CD4-positive, alpha-beta T cell (primary cell): Measurements from ENCODE around the gene VTI1A. TPM values are rescaled to one million over a fixed set of nuclear protein-coding genes. Genes with fewer than 3 reads are reported as not detected.

Source experiments
- ATAC-seq: fragments of 200-7000 bp; cut with Tn5 transposase; one replicate; pipeline ENCODE4 v1.10.0; 2022; ENCODE audit warnings: mild to moderate bottlenecking; ENCODE audit not compliant: poor library complexity
- CTCF ChIA-PET: fragments of 350-600 bp; sonication (Branson Sonifier 250); formaldehyde crosslinking; loops from one replicate; lab custom pipeline; 2021; ENCODE audit warnings: antibody characterized with exemption, inconsistent platforms; lab: Charles Lee
- POLR2A ChIA-PET: fragments of 350-600 bp; sonication (Branson Sonifier 250); formaldehyde crosslinking; loops from one replicate; lab custom pipeline; 2021; ENCODE audit warnings: antibody characterized with exemption, inconsistent platforms; lab: Charles Lee
- DNase-seq, 14 experiments: peaks; one replicate each; pipeline ENCODE4 v3.0.0-alpha.2; 2013 to 2020; ENCODE audit warnings: mixed read lengths in 2 of 14
- H3K27ac ChIP-seq, 2 donors: one replicate each; pipeline versions ENCODE4 v1.5.1 to v1.7.0; 2013; ENCODE audit warnings: low read length in 2 of 2, low read depth in 1 of 2, mild to moderate bottlenecking in 1 of 2
- H3K27me3 ChIP-seq, 2 experiments: 1 replicate in 1 of 2; 2 replicates in 1 of 2; pipeline versions ENCODE4 v1.6.1 to v1.7.0; 2013; ENCODE audit warnings: low read length in 2 of 2, control low read depth in 1 of 2, mild to moderate bottlenecking in 1 of 2, moderate library complexity in 1 of 2; ENCODE audit not compliant: insufficient read depth in 2 of 2, control insufficient read depth in 1 of 2
- H3K36me3 ChIP-seq: one replicate; pipeline ENCODE4 v1.6.1; 2013; ENCODE audit warnings: low read length, control low read depth; ENCODE audit not compliant: insufficient read depth
- H3K4me1 ChIP-seq: one replicate; pipeline ENCODE4 v1.6.1; 2013; ENCODE audit warnings: low read length, control low read depth; ENCODE audit not compliant: insufficient read depth
- H3K4me3 ChIP-seq: one replicate; pipeline ENCODE4 v1.5.1; 2013; ENCODE audit warnings: mild to moderate bottlenecking, low read length, moderate library complexity
- H3K9me3 ChIP-seq, 2 experiments: 1 replicate in 1 of 2; 2 replicates in 1 of 2; pipeline versions ENCODE4 v1.6.1 to v1.7.0; 2013; ENCODE audit warnings: low read length in 2 of 2, mild to moderate bottlenecking in 2 of 2, control low read depth in 1 of 2, moderate library complexity in 1 of 2; ENCODE audit not compliant: control insufficient read depth in 1 of 2, insufficient read depth in 1 of 2
- H3K27ac Mint-ChIP-seq: one replicate; pipeline ENCODE4 v1.8.0; 2020; ENCODE audit warnings: mixed read lengths
- H3K27me3 Mint-ChIP-seq: one replicate; pipeline ENCODE4 v1.8.0; 2021; ENCODE audit warnings: mixed read lengths
- H3K36me3 Mint-ChIP-seq: one replicate; pipeline ENCODE4 v1.8.0; 2021; ENCODE audit warnings: low read depth, mixed read lengths
- H3K4me1 Mint-ChIP-seq: one replicate; pipeline ENCODE4 v1.8.0; 2021; ENCODE audit warnings: low read depth, mixed read lengths
- H3K4me3 Mint-ChIP-seq: one replicate; pipeline ENCODE4 v1.8.0; 2020; ENCODE audit warnings: mild to moderate bottlenecking, mixed read lengths
- H3K9me3 Mint-ChIP-seq: one replicate; pipeline ENCODE4 v1.8.0; 2020; ENCODE audit warnings: mixed read lengths
- intact Hi-C, 2 experiments: fragments of 100-400 bp; cut with DNase I in 1 of 2; cut with micrococcal nuclease in 1 of 2; formaldehyde crosslinking; loops; one replicate each; pipeline versions ENCODE4 v1.15.1 to v1.9.0; 2023 to 2025; cut with DNase I, micrococcal nuclease
- total RNA-seq, 174 experiments: library from RNA in 2 of 174; stranded (reverse) in 2 of 174; gene quantifications; one replicate each; pipeline ENCODE4 v1.2.3 and lab custom pipeline; 2021 to 2026
- TF ChIP-seq, protein P1 (sequence below): fragments of 200-600 bp; IDR thresholded peaks from one replicate; pipeline ENCODE4 v1.8.0; 2022; ENCODE audit warnings: antibody characterized with exemption, mild to moderate bottlenecking

The VTI1A gene
- total RNA-seq, 2 experiments from 2014 or later, result 54.5 to 56.5 TPM

DNA sequence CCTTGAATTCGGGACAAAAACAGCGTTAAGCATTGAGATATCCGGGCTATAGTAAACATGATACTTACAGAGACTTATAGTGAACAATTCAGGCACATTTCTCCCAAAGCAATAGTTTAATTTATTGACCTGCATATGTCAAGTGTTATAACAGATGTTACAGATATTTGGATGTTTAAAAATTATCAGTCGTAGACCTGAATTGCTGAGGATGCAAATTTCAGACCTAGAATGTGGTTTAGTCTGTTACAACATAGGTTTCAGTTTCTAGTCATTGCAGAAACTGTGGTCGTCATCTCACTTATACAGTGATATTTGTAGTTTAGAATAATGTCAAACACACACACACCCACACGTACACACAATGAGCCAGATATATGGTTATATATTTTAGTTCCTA is 85.2 kb downstream of the VTI1A start:
- ATAC-seq, result no peak
- Histone ChIP-seq H3K4me3 (peak overlapping the region; percentile 10), H3K27ac (no peak overlapping the region), H3K9me3 (no peaks in the 10 kb centered on the region), H3K36me3 (peaks cover 2% of the 10 kb centered on the region), H3K4me1 (no peaks in the 10 kb centered on the region), H3K27me3 (no peaks in the 10 kb centered on the region)
- ChIA-PET POLR2A (no interaction called here), CTCF (no interaction called here)
- TF ChIP-seq, protein P1, sequence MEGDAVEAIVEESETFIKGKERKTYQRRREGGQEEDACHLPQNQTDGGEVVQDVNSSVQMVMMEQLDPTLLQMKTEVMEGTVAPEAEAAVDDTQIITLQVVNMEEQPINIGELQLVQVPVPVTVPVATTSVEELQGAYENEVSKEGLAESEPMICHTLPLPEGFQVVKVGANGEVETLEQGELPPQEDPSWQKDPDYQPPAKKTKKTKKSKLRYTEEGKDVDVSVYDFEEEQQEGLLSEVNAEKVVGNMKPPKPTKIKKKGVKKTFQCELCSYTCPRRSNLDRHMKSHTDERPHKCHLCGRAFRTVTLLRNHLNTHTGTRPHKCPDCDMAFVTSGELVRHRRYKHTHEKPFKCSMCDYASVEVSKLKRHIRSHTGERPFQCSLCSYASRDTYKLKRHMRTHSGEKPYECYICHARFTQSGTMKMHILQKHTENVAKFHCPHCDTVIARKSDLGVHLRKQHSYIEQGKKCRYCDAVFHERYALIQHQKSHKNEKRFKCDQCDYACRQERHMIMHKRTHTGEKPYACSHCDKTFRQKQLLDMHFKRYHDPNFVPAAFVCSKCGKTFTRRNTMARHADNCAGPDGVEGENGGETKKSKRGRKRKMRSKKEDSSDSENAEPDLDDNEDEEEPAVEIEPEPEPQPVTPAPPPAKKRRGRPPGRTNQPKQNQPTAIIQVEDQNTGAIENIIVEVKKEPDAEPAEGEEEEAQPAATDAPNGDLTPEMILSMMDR, result no peak
- Mint-ChIP-seq H3K36me3 (peaks cover 36% of the 10 kb centered on the region), H3K4me3 (peak overlapping the region; percentile 67), H3K4me1 (peaks cover 12% of the 10 kb centered on the region), H3K27ac (peak overlapping the region; percentile 71), H3K27me3 (no peaks in the 10 kb centered on the region), H3K9me3 (no peaks in the 10 kb centered on the region)
- intact Hi-C loops, result no loop called here
- DNase-seq, result peak in 3 of 14 experiments; percentile 16 to 54 (median 33)

DNA sequence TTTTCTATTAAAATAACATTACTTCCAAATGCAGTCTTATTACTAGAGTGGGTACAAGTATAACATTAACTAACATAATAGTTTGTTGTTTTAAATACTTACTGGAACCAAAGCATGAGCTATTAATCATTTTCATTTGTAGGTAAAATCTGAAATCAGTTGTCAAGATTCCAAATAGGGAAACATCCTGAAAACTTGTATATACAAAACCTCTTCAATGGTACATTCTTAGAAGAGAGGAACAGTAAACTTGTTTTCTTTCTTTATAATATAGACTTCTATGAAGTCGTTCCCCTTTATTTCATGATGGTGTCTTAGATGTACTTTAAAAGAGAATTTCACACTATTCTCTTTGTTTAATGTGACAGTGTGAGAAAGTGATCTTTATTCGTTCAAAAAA is 85.9 kb downstream of the VTI1A start:
- Mint-ChIP-seq H3K27ac (peak overlapping the region; percentile 11), H3K4me3 (no peak overlapping the region), H3K27me3 (no peaks in the 10 kb centered on the region), H3K36me3 (peaks cover 41% of the 10 kb centered on the region), H3K4me1 (peaks cover 12% of the 10 kb centered on the region), H3K9me3 (no peaks in the 10 kb centered on the region)
- no peak overlapping the region for H3K27ac ChIP-seq
- POLR2A ChIA-PET, result no interaction called here
- no peaks in the 10 kb centered on the region for H3K9me3 ChIP-seq
- CTCF ChIA-PET, result interaction anchor here (0.6 kb wide), 1 partner anchor 15 kb away, joined by 3 read pairs; no protein-coding TSS in a partner anchor
- ATAC-seq, result no peak
- intact Hi-C loops, result no loop called here
- no peaks in the 10 kb centered on the region for H3K27me3 ChIP-seq
- TF ChIP-seq, protein P1, result no peak
- no peaks in the 10 kb centered on the region for H3K36me3 ChIP-seq
- H3K4me1 ChIP-seq, result no peaks in the 10 kb centered on the region
- DNase-seq, result no peak
- H3K4me3 ChIP-seq, result no peak overlapping the region

DNA sequence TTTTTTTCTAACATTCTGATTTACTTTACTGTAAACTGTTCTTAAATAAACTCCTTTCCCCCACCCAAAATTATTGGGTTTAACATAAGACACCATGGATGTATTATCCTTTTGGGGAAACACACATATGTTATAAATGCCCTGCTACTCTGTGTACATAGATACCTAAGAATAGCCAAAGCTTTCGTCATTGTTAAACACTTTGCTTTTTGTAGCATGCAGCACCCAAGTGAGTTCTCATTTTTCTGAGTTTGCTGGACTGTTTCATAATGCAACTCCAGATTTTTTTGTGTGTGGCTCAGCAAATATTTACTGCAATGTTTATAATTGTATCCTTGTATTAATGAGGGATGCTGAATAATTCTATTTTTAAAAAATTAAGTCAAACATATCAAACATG is 86.9 kb downstream of the VTI1A start:
- DNase-seq (no peak), ATAC-seq (no peak)
- Histone ChIP-seq H3K27ac (no peak overlapping the region), H3K4me3 (no peak overlapping the region), H3K9me3 (no peaks in the 10 kb centered on the region), H3K27me3 (no peaks in the 10 kb centered on the region), H3K36me3 (peaks cover 5% of the 10 kb centered on the region), H3K4me1 (no peaks in the 10 kb centered on the region)
- H3K27ac Mint-ChIP-seq, result no peak overlapping the region
- CTCF ChIA-PET, result no interaction called here
- no peaks in the 10 kb centered on the region for H3K27me3 Mint-ChIP-seq
- H3K36me3 Mint-ChIP-seq, result peaks cover 44% of the 10 kb centered on the region
- TF ChIP-seq, protein P1, result no peak
- H3K9me3 Mint-ChIP-seq, result no peaks in the 10 kb centered on the region
- POLR2A ChIA-PET, result no interaction called here
- H3K4me3 Mint-ChIP-seq, result no peak overlapping the region
- peaks cover 12% of the 10 kb centered on the region for H3K4me1 Mint-ChIP-seq
- intact Hi-C loops, result no loop called here
